Measurements from ENCODE around the gene FAM161B.

DNA sequence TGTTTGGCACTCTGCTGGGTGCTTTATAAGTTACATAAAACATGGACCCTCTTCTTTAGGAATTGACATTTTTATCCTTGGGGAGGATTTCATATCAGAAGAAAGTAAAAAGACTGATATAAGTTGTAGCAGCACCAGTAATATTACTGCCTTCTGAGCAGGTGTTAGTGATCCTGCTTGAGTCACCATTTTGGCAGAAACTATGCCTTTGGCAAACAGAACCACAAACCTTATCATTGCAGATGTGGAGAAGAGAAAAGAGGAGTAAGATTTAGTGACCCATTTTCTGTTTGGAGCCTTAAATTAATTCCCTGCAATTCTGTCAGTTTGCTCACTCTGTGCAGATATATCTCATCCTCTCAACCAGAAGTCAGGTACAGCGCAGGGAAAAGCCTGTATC lies 40.2 kb downstream of the FAM161B start:
- TF ChIP-seq, protein P1, sequence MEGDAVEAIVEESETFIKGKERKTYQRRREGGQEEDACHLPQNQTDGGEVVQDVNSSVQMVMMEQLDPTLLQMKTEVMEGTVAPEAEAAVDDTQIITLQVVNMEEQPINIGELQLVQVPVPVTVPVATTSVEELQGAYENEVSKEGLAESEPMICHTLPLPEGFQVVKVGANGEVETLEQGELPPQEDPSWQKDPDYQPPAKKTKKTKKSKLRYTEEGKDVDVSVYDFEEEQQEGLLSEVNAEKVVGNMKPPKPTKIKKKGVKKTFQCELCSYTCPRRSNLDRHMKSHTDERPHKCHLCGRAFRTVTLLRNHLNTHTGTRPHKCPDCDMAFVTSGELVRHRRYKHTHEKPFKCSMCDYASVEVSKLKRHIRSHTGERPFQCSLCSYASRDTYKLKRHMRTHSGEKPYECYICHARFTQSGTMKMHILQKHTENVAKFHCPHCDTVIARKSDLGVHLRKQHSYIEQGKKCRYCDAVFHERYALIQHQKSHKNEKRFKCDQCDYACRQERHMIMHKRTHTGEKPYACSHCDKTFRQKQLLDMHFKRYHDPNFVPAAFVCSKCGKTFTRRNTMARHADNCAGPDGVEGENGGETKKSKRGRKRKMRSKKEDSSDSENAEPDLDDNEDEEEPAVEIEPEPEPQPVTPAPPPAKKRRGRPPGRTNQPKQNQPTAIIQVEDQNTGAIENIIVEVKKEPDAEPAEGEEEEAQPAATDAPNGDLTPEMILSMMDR (conservative IDR thresholded peaks at IDR 0.05) = no peak
- no peak for TF ChIP-seq ZFX (IDR thresholded peaks at IDR 0.05)

Measured in C4-2B (cell line).